CD1c-positive myeloid dendritic cell (primary cell): ENCODE measurements around the gene HCN4.
A peak's percentile ranks its signal among the peaks of the same experiment; 100 is the strongest.
"Not testable (repeated sequence)": the region's sequence is repeated elsewhere in the genome, so short reads cannot be mapped to it uniquely, and the experiment has no call there.

ENCODE experiments used
- DNase-seq: peaks from one replicate; pipeline ENCODE4 v3.0.0-alpha.2; 2016; ENCODE audit errors: extremely low spot score

The HCN4 gene

DNA sequence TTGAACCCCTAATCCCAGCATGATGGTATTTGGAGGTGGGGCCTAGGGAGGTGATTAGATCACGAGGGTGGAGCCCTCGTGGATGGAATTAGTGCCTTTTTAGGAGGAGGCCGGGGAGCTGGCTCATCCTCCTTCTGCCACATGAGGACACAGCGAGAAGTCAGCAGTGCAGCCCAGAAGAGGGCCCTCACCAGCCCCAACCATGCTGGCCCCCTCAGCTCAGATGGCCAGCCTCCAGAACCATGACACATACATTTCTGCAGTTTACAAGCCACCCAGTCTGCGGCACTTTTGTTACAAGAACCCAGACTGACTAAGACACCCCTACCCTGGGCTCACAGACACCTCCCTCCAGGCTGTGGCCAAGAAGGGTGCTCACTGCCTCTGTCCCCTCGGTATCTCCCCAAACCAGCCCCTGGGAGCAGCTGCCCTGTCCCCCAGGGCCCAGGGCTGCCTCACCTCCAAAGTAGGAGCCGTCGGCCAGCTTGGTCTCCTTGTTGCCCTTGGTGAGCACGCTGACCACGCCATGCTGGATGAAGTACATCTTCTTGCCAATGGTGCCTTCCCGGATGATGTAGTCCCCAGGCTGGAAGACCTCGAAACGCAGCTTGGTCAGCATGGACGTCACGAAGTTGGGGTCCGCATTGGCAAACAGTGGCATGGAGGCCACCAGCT lies 44.1 kb downstream of the HCN4 start:
- DNase-seq = no peak

DNA sequence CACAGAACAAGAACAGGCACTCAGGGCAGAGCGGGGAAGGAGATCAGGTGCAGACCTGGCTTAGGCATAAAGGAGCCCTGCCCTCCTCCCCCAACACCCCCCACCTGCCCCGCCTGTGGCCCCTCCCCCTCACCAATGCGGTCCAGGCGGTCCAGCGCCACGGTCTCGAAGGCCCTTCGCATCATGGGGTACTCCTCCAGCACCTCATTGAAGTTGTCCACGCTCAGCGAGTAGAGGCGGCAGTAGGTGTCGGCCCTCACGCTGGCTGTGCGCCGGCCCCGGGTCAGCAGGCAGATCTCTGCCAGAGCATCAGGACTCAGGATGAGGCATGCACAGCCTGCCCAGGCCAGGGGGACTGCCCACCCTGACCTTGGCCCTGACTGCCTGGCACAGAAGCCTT lies 44.8 kb downstream of the HCN4 start:
- DNase-seq = no peak

DNA sequence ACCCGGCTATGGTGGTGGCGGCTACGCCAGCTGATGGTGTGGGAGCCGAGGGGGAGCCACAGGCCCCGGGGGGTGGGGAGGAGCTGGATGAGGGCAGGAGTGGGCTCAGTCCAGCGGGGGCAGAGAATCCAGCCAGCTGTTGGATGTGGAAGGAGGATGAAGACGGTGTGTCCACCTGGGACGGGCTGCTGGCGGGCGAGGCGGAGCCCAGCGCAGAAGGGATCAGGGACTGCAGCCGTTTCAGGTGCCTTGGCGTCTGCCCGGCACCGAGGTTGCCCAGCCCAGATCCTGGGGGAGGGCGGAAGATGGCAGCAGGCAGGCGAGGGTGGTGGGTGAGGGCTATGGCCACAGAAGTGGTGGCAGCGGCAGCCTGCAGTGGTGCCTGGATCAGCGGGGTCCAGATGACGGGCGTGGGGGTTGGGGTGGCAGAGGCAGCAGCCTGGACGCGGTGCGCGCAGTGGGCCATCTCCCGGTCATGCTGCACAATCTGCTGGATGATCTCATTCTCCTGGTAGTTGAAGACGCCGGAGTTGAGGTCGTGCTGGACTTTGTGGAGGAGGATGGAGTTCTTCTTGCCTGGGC lies 45.3 kb downstream of the HCN4 start:
- DNase-seq = no peak

DNA sequence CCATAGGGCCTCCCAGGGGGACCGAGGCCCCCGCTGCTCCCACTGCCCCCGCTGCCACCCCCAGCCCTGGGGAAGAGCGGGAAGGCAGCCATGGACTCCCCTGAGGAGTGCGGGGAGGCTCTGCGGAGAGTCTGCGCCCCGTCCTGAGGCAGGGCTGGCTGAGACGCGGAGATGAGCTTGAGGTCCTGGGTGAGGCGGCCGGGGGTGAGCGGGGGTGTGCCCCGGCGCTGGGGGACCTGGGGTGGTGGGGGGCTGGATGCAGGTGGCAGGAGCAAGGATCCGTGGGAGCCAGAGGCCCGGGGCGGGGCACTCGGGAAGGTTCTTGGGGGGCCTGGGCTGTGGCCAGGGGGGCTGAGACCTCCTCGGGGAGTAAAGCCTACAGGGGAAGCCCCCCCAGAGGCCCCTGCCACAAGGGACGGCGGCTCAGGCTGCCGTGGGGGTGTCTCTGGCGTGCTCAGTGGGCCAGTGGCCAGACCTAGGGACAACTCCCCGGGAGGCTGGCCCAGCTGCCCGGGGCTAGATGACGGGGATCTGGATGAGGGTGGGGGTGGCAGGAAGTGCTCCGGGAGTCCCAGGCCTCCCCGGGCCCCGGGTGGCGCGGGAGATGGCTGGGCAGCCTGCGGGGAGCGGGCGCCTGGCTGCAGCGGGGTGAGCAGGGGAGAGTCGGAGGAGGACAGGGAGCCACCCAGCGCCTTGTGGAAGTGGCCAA lies 45.9 kb downstream of the HCN4 start:
- DNase-seq = no peak

DNA sequence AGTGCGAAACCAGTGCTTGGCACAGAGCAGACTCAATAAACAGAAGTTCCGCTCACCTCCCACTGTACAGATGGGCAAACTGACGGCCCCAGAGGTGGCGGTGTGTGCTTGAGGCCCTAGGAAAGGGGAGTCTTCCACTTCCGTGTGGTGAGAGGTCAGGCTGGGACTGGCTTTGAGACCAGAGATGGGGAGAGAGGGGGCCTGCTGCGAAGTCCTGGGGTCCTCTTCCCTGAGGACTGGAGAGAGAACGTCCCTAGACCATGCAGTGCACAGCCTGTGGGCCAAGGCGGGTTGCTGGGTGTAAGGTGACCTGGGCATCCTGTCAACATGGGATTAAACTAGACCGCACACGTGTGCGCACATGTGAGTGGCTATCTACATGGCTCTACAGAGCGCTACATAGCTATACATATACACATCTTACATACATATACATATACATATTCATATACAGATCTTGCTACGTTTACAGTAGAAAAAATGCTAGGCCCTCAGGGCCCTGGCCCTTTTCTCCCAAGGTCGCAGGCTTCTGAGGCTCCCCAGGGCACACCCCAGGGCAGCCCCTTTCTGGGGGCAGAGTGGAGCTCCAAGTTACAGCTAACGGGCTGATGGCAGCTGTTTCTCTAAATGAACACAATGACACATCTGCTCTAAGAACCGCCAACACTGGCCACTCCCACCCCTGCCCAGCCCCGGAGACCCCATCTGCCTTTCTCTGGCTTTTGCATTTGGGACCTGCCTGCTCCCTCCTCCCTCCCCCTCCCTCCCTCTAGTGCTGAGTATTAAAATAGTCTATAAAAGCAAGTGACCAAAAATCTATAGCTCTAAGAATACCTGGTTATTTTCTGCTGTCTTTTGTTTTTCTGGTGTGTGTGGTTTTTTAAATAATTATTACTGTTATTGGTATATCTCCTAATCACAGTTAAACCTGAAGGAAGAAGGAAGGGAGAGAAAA lies 47.0 kb downstream of the HCN4 start:
- no peak for DNase-seq

DNA sequence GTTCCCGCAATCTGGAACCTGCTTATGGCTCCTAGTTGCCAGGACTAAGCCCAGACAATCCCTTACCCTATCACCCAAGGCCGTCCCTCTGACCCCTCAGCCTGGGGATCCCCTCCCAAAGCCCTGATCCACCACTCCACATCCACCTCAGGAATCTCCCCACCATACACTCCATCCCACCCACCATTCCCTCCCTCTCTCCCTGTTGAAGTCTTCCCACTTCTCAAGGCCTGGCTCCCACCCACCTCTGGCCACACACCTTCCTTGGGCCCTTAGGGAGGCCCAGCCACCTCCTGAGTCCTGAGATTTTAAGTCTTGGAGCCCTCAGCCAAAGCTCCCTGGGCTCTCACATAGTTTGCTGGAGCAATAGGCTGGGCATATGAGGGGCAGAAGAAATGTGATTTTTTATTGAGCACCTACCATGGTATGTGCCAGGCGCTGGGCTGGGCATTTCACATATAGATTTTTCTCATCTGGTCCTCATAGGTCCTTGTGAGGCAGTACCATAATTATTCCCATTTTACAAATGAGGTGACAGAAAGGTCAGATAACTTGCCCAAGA lies 48.1 kb downstream of the HCN4 start:
- DNase-seq = no peak

DNA sequence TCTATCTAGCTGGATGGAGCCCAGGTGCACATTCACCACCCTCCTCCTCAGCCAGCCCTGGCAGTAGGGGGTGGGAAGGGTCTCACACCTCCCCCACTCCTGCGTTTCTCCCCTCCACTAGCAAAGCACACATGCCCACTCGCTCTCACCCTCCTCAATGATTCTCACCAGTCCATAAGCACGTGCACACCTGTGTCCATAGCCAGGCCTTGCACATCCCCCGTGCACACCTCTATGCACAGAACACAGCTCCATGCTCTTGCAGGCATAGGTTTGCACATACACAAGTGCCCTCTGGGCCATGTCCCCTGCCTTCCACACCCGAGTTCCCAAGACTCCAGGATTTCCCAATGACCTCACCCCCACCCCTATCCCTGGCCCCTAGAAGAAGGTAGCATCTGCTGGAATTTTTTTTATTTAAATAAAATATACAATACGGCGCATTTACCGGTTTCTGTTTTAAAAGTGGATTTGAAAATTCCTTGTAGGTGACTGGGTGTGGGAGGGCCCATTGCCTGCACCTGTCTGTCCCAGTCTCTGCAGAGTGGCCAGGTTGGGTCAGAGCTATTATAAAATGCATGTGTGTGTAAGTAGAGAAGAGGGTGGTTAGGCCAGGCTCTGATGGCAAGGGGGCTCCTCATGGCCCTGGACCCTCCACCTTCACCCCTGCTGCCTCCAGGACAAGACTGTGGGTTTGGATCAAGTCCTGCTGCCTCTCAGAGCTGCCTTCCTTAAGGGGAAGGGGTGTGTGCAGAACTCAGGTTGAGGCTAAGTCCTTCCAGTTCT lies 49.1 kb downstream of the HCN4 start:
- no peak for DNase-seq

DNA sequence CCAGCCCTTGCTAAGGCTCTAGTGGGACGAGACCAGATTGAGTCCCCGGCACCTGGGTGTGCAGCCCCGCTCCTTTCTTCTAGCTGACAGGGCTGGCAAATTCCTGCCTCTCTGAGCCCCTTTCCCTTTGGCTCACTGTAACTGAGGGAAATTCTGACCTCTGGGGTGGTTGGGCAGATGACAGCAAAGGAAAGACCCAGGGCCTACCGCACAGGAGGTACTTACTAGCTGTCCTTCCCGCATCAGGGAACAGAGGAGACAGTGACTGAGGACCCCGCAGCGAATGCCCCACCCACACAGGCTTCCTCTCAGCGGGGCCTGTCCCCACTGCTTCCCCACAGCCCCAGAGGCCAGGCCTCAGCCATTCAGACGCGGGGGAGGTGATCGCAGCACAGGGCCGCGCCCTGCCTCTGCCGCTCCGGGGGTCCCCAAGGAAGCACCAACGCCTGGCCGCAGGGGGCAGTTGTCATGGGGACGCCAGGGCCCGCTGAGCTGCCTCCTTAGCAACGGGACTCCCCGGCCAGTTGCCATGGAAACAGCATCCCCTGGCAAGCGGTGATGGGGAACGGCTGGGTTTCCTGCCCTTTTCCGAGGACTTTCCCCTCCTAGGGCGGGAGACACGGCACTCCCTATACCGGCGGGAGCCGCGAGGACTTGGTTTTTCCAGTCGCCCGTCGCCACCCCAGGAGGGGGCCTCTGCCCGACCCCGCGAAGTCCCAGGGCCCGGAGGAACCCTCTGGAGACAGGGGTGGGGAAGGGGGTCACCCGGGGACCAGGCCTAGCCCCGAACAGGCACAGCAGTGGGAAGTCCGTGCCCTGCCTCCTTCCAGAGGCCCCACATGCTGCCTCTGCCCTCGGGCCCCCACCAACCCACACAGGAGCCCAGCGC lies 50.1 kb downstream of the HCN4 start:
- DNase-seq = no peak

DNA sequence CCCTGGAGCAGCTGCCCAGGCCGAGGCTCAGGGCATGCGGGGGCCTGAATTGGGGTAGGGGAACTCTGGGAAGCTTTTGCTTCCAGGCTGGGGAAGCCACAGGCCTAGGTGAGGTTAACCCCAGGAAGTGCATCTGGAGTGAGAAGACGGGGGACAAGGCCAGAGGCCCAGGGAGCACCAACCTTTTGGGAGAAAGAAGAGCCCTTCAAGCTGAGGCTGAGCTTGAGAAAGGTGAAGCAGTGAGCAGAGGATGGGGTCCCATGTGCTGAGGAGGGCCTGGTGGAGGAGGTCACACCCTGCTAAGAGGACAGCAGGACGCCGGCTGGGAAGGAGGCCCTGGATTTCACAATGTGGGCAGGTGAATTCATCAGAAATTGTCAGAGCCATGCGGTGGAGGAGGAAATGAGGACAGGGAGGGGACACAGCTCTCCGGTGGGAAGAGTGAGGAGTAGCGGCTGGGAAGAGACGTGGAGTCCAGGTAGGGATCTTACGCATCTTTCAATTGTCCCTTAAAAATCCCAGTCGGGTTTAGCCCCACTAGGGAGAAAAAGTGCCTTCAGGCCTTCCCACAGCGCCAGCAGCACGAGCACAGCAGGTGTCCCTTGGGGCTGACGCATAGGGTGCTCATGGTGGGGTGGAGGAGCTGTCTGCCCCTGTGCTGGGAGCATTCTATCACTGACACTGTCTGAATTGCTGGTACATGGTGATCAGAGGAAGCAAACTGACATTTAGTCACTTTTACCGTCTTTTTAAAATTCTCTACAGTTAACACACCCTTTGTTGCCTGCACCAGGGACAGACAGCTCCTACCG lies 50.9 kb downstream of the HCN4 start:
- no peak for DNase-seq

DNA sequence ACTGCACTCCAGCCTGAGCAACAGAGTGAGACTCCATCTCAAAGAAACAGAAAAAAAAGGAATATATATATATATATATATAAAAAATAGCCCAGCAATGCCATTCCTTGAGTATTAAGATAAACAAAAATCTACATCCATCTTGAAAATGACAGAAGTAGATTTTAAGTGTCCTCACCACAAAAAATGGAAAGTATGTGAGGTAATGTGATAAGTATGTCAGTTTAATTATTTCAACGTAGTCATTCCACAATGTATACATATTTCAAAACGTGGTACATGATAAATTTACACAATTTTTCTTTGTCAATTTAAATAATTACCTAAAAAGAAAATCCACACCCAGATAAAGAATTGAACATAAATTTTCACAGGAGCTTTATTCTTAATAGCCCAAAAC lies 54.9 kb downstream of the HCN4 start:
- DNase-seq = no peak

DNA sequence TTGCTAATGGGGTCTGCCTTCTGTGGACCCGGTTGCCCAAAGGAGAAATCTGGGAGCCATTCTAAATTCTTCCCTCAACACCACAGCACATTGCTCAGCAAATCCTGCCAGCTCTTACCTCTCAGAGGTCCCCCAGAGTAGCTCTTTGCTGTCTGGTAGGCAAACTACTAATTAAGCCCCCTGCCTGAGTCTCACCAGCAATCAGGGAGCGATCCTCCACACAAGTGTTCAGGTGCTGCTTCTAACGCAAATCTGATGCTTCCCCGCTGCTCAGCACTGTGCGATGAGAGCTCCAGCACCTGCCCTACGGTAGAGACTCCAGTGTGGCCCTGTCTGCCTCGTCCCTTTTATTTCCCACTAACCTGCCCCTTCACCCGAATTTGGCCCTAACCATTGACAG lies 60.5 kb downstream of the HCN4 start:
- no peak for DNase-seq

DNA sequence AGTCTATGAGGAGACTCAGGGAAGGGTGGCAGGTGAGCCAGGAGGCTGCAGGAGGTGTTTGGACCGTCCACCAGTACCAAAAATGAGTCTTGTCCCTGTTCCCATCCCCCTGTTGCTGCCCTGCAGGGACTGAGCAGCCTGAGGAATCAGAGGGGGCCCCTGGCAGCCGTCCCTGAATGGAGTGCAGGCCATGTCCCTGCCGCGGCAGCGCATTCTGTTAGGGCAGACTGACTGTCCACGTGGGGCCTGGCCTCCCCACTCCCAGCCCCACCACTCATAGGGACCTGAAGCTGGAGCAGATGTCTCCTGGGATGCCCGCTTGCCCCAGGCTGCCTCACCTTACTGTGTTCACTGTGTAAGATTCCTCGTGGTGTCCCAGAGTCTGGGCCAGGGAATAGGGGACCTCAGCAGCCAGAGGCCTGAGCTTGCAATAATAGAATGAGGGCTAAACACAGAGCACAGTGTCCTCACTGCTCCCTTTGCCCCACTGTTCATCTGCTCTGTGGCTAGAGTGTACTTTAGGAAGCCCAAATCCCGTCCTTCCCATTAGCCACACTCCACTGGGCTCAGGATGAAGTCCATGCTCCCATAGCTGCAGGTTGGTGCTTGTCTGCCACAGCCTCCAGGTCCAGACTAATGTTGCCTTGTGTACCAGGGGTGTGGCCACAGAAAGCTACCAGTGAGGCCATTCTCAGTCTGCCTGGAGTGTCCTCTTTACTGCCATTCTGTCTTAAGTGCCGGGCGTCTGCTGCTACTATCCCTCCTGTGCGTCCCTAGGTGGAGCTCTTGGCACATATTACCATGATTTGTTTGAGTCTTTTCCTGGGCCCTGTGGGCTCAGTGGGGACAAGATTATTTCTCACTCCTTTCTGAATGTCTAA lies 63.2 kb downstream of the HCN4 start:
- peak; percentile 38 for DNase-seq

DNA sequence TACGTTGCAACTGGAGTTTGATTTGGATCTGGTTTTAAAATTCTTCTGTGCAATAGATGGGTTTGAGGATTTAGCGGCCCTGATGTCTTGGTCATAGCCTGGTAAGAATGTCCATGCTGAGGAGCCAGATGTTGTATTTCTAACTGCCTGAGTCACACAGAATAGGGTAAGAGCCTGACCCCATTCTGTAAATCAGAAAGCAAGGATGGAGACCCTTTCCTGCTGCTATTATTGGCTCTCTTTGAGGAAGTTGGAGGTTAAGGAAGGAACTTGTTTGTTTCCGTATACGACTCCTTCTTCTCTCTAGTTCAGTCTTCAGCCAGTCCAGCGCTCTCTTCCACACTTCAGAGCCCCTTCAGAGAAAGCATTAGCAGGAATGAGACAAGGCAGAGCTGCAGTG lies 65.1 kb downstream of the HCN4 start:
- peak; percentile 10 for DNase-seq

DNA sequence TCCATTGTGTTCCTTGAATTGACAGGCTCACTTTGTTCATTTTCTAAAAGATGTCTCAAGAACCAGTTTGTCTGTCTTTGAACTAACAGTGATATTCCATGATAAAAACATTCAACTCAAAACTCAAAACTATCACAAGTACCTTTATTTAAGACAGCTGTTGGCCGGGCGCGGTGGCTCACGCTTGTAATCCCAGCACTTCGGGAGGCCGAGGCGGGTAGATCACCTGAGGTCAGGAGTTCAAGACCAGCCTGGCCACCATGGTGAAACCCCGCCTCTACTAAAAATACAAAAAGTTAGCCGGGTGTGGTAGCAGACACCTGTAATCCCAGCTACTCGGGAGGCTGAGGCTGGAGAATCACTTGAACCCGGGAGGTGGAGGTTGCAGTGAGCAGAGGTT lies 68.5 kb downstream of the HCN4 start:
- DNase-seq = not testable (repeated sequence)

DNA sequence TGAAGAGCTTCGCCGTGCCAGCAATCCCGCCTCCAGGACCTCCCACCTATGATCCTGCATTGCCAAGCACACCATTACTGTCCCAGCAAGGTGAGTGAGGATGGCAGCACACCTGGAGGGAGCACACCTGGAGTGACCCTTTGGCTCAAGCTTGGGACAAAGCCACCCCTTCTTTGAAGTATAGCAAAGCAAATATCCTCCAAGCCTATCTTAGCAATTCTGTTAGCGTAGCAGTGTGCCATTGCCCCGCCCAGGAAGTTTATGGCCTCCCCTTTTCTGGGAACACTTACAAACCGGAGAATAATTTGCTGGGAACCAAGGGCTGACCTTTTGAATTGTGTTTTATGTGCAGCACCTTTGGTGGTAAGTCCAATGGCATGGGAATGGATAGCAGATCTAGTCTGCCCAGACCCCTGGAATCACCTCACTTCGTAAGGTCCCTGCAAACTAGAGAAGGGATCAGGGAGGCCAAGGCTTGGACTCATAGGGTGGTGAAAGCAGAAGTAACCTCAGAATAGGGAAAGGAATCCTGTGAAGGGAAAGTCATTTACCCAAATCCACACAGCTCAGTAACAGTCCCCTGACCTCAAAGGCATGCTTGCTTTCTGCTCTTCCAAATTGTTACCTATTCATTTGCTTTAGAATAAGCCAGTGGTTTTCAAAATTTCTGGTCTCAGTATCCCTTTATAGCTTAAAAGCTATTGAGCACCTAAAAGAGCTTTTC lies 70.1 kb downstream of the HCN4 start:
- DNase-seq = no peak

DNA sequence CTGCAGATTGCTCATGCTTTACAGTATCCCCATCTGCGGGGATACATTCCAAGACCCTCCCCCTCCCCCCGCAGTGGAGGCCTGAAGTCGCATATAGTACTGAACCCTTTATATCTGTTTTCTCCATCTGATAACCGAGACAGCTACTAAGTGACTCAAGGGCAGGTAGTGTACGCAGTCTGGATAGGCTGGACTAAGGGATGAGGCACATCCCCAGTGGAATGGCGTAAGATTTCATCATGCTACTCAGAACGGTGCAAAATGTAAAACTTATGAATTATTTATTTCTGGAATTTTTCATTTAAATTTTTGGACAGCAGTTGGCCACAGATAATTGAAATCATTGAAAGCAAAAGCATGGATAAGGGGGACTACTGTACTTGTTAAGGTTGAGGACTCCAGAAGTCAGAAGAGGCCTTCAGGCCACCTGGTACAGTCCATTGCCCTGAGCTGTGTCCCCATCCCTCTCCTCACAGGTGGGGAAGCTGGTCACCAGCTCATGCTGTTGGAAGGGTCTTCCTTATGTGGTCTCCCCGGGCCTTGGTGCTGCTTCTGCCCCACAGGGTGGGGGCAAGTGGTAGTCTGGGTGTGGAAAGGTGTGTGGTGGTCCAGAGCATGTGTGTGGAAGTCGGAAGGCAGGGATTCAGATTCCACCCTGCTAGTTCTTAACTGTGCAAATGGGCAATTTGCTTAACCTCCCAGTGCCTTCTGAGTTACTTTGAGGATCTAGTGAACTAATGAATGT lies 72.0 kb downstream of the HCN4 start:
- DNase-seq = no peak
